ENCODE results near the gene CEP350.
"Not testable (repeated sequence)": the region's sequence is repeated elsewhere in the genome, so short reads cannot be mapped to it uniquely, and the experiment has no call there.

CEP350 gene

GRCh38 chr1:179939941-179940340 lies 14.7 kb upstream of the CEP350 start:
- no peak for DNase-seq (ENCODE audit: low read depth)

- DNase-seq (ENCODE audit: low read depth) = no peak
These were observed 13.2 kb upstream of the CEP350 start for GRCh38 chr1:179941454-179941853.

GRCh38 chr1:179950651-179951050 lies 4.0 kb upstream of the CEP350 start:
- DNase-seq (ENCODE audit: low read depth) = no peak

GRCh38 chr1:179951383-179952144 lies 3.0 kb upstream of the CEP350 start:
- no peak for DNase-seq (ENCODE audit: low read depth)

GRCh38 chr1:179952186-179952585 lies 2.4 kb upstream of the CEP350 start:
- DNase-seq (ENCODE audit: low read depth) = no peak

GRCh38 chr1:179953974-179954492 lies 577 bp upstream of the CEP350 start:
- no peak for DNase-seq (ENCODE audit: low read depth)

GRCh38 chr1:179955287-179955680 lies 674 bp downstream of the CEP350 start:
- DNase-seq (ENCODE audit: low read depth) = no peak

- no peak for DNase-seq (ENCODE audit: low read depth)
These were observed 1.1 kb downstream of the CEP350 start for GRCh38 chr1:179955731-179956130.

GRCh38 chr1:179958359-179958758 lies 3.7 kb downstream of the CEP350 start:
- DNase-seq (ENCODE audit: low read depth) = no peak

GRCh38 chr1:179962168-179962567 lies 7.6 kb downstream of the CEP350 start:
- not testable (repeated sequence) for DNase-seq (ENCODE audit: low read depth)

GRCh38 chr1:179966551-179966950 lies 11.9 kb downstream of the CEP350 start:
- DNase-seq (ENCODE audit: low read depth) = no peak

GRCh38 chr1:179968284-179968993 lies 13.8 kb downstream of the CEP350 start:
- no peak for DNase-seq (ENCODE audit: low read depth)

GRCh38 chr1:179968994-179969919 lies 14.6 kb downstream of the CEP350 start:
- DNase-seq (ENCODE audit: low read depth) = no peak

GRCh38 chr1:179969962-179970361 lies 15.4 kb downstream of the CEP350 start:
- DNase-seq (ENCODE audit: low read depth) = no peak

- DNase-seq (ENCODE audit: low read depth) = no peak
These were observed 17.2 kb downstream of the CEP350 start for GRCh38 chr1:179971563-179972496.

GRCh38 chr1:179973198-179974110 lies 18.8 kb downstream of the CEP350 start:
- DNase-seq (ENCODE audit: low read depth) = no peak

- no peak for DNase-seq (ENCODE audit: low read depth)
These were observed 22.5 kb downstream of the CEP350 start for GRCh38 chr1:179976970-179977651.

- no peak for DNase-seq (ENCODE audit: low read depth)
These were observed 23.8 kb downstream of the CEP350 start for GRCh38 chr1:179978199-179979079.

Measured in stimulated activated CD8-positive, alpha-beta memory T cell treated with anti-CD3 and anti-CD28 coated beads, Interleukin-15, amount 100 ng/mL, for 24 hours (primary cell).